ENCODE measurements around the gene LEF1.

LEF1 gene

GRCh38 chr4:108174856-108175255 is 6.1 kb upstream of the LEF1 start:
- no peak for DNase-seq (ENCODE audit: low spot score)

GRCh38 chr4:108173599-108174057 is 4.9 kb upstream of the LEF1 start:
- DNase-seq (ENCODE audit: low spot score): no peak

GRCh38 chr4:108172753-108173598 is 4.2 kb upstream of the LEF1 start:
- peak; percentile 13 for DNase-seq (ENCODE audit: low spot score)

GRCh38 chr4:108172231-108172752 is 3.6 kb upstream of the LEF1 start:
- DNase-seq (ENCODE audit: low spot score): no peak

- no peak for DNase-seq (ENCODE audit: low spot score)
Measured at GRCh38 chr4:108171339-108172230, 2.9 kb upstream of the LEF1 start.

- no peak for DNase-seq (ENCODE audit: low spot score)
Measured at GRCh38 chr4:108170631-108171338, 2.1 kb upstream of the LEF1 start.

GRCh38 chr4:108169664-108170063 is 932 bp upstream of the LEF1 start:
- no peak for DNase-seq (ENCODE audit: low spot score)

GRCh38 chr4:108168160-108168670 is 517 bp downstream of the LEF1 start:
- no peak for DNase-seq (ENCODE audit: low spot score)

GRCh38 chr4:108166441-108167315 is 2.1 kb downstream of the LEF1 start:
- no peak for DNase-seq (ENCODE audit: low spot score)

GRCh38 chr4:108166038-108166437 is 2.7 kb downstream of the LEF1 start:
- no peak for DNase-seq (ENCODE audit: low spot score)

- no peak for DNase-seq (ENCODE audit: low spot score)
Measured at GRCh38 chr4:108165586-108165985, 3.1 kb downstream of the LEF1 start.

GRCh38 chr4:108163351-108163750 is 5.4 kb downstream of the LEF1 start:
- no peak for DNase-seq (ENCODE audit: low spot score)

- no peak for DNase-seq (ENCODE audit: low spot score)
Measured at GRCh38 chr4:108160741-108161352, 7.9 kb downstream of the LEF1 start.

- DNase-seq (ENCODE audit: low spot score): no peak
Measured at GRCh38 chr4:108159845-108160244, 8.9 kb downstream of the LEF1 start.

- no peak for DNase-seq (ENCODE audit: low spot score)
Measured at GRCh38 chr4:108157655-108158054, 11.1 kb downstream of the LEF1 start.

GRCh38 chr4:108156391-108156790 is 12.3 kb downstream of the LEF1 start:
- no peak for DNase-seq (ENCODE audit: low spot score)

GRCh38 chr4:108155373-108155772 is 13.4 kb downstream of the LEF1 start:
- DNase-seq (ENCODE audit: low spot score): no peak

- DNase-seq (ENCODE audit: low spot score): no peak
Measured at GRCh38 chr4:108152980-108153379, 15.8 kb downstream of the LEF1 start.

GRCh38 chr4:108149588-108150380 is 18.9 kb downstream of the LEF1 start:
- no peak for DNase-seq (ENCODE audit: low spot score)

Data from globus pallidus (tissue), 1 donor.